ENCODE data around the gene CH25H.
"Not testable (repeated sequence)": the region's sequence is repeated elsewhere in the genome, so short reads cannot be mapped to it uniquely, and the experiment has no call there.

Gene CH25H

DNA sequence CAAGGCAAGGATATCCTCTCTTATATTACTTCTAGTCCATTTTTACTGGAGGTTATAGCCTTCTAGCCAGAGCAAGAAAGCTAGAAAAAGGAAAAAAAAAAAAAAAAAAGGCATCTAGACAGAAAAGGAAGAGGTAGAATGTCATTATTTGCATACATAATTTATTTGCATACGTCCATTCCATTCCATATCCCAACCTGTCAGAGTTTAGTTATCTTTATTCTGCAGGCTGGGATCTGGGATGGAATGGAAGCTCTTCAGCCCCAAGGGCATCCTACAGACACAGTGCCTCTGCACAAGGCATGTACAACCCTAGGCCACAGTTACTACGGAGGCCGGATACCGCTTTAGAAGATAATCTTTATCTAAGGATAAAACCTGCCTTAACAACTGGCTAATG, 9.6 kb downstream of the CH25H start:
- no peak for DNase-seq (ENCODE audit: low read depth in 2 of 2)

DNA sequence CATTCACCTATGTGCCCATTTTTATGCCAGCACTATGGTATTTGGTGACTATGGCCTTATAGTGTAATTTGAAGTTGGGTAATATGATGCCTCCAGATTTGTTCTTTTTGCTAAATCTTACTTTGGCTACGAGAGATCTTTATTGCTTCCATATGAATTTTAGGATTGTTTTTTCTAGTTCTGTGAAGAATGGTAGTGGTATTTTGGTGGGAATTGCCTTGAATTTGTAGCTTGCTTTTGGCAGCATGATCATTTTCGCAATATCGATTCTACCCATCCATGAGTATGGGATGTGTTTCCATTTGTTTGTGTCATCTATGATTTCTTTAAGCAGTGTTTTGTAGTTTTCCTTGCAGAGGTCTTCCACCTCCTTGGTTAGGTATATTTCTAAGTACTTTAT, 15.8 kb downstream of the CH25H start:
- DNase-seq (ENCODE audit: low read depth in 2 of 2), result not testable (repeated sequence)

DNA sequence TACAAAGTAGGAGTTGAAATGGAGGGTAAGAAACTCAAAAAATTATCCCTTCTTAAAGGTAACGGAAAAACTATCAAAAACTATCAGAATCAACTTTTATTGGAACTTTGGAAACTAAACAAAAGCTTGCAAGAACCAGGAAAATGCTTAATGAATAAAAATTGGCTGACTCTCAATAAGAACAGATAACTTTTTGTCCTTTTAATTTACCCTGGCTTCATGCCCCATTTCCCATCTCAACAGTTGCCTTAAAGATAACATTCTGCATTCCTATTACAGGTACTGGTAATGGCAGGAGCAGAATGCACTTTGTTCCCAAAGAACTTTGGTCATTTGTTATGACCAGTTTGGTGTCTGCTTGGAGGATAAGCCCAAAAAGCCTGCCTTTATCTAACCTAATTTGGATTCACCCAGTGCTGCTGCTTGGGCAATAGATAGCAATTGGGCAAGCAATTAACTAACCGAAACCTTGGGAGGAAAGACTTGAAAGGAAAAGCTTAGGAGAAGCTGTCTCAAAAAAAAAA, 17.8 kb downstream of the CH25H start:
- DNase-seq (ENCODE audit: low read depth in 2 of 2), result no peak

DNA sequence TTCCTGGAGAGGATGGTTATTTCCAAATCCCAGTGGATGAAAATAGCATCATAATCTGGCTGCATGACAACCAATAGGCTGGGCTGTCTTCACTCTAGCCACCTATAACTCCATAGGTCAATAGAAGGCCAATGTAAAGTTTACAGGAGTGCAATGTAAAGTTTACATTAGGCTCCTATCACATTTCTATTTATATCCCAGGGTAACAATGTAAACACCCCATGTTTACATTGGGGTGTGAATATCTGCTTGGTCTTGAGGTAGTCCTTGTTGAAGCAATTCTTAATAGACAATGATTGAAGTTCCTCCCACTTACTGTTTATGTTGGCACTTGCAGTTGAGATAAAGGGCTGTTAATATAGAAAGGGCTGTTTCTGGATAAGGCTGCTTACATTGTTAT, 21.5 kb downstream of the CH25H start:
- DNase-seq (ENCODE audit: low read depth in 2 of 2), result no peak

DNA sequence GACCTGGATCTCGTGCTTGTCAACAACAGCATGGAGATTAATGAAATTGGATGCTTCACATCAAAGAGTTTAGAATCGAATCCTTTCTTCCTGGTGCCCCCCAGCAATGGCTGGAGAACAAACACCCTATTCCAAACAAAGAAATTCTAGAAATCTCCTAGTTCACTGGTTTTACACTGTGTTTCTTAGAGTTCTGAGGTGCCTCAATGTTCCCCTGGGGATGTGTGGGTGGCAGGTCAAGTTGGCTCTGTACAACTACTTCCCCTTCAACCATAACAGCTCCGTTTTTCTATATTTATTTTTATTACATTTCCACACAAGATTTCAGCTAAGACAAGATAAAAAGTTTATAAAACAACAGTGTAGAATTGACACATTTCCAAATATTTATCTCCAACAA, 22.5 kb downstream of the CH25H start:
- no peak for DNase-seq (ENCODE audit: low read depth in 2 of 2)

DNA sequence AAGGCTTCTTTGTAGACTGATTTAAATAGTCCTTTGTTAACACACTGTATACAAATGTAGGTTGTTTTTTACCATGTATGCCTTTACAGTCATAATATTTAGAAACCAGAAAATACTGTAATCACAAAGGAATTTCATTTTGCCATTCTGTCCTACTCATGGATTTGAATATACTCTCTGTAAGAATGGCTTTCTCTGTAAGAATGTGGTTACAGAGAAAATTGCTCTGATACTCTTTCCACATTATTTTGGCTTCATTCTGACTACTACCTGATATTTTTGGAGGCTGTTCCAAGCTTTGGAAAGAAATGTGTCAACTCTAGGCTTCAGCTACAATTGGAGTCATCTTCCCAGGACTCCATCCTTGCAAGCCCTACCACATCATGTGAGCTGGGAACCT, 23.5 kb downstream of the CH25H start:
- no peak for DNase-seq (ENCODE audit: low read depth in 2 of 2)

DNA sequence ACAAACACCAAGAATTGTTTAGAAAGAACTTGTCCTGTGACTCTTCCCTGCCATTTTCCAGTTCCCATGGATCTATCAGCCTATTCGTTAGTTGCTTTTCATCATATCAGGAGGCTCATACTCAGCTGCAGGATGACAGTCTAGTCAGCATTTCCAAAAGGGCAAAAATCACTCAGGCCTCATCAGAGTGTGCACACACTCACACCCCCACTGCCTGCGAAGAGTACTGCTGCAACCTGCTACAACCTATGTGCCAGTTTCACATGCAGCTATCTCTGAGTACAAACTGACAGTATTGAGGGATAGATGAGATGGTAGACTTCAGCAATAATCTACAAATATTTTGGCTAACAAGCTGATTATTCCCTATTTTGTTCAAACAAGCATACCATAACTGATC, 24.2 kb downstream of the CH25H start:
- no peak for DNase-seq (ENCODE audit: low read depth in 2 of 2)

DNA sequence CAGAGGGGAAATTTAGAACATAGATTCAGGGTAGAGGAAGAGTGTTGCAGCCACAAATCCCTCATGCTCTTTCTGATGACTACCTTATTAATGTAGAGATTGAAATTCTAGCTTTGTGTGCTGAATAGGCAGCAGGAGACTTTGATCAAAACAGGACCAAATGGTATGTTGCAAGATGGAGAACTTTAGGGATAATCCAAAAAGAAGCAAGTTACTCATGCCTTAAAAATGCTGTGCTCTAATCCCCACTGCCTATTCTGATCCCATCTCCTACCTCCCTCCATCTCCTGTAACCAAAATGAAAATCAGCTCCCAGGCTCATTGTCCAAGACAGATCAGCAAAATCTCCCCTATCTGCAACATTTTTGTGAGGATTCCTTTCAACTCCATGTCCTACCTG, 31.3 kb downstream of the CH25H start:
- DNase-seq (ENCODE audit: low read depth in 2 of 2), result no peak

DNA sequence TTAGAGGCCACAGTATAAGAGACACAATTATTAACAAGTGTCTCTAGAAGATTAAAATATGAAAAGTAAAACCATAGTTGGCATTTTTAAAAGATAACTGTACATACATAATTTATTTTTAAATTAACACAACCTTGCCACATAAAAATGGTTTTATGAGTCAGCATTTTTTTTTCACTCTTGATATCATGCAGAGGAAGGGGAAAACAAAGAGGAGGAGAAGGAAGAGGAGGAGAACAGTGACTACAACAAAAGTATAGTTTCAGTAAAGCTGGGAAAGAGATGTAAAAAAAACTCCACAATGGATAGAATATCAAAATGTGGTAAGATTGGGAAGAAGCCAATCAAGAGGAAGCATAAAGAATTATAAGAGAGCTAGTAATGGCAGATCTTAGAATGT, 34.0 kb downstream of the CH25H start:
- no peak for DNase-seq (ENCODE audit: low read depth in 2 of 2)

DNA sequence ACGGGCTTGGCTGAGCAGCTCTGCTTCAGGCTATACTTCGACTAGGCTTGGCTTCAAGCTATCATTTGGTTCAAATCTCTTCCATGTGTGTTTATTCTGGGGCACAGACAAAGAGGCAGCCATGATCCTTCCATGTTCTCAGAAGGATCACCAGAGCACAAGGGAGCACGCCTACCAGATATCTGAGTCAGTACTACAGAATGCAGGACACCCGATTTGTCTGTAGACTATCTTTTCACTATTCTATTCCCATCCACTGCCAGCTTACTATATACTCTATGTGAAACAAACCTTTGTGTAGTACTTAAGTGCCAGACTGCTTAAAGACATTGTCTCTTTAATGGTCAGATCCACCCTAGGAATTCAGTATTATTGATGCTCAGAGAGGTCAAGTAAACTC, 35.1 kb downstream of the CH25H start:
- no peak for DNase-seq (ENCODE audit: low read depth in 2 of 2)

DNA sequence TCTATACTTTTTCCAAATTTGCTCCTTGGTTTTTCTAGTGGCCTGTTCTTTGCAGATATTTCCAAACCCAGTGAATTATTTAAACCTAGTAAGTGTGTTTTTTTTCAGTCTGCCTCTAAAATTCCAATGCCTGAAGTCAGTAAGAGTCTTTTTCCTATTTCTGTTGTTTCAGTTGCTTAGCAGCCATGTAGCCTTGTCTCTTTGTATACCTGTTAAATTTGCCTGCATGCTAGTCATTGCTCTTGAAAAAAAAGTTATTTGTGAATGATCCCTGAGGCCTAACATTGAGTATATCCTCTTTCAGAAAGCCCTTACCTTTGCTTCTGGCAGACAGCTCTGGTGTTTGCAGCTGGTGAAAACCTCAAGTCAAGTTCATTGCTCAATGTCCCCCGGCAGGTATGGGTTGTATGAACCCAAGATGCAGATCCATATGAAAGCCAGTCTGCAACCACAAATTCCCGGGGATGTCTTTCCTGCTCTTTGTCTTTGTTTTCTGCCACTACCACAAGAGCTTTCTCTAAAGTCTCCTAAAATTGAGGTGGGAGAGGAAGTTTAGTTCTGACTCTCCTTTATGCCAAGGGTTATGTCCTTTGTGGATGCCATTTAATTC, 35.7 kb downstream of the CH25H start:
- no peak for DNase-seq (ENCODE audit: low read depth in 2 of 2)

DNA sequence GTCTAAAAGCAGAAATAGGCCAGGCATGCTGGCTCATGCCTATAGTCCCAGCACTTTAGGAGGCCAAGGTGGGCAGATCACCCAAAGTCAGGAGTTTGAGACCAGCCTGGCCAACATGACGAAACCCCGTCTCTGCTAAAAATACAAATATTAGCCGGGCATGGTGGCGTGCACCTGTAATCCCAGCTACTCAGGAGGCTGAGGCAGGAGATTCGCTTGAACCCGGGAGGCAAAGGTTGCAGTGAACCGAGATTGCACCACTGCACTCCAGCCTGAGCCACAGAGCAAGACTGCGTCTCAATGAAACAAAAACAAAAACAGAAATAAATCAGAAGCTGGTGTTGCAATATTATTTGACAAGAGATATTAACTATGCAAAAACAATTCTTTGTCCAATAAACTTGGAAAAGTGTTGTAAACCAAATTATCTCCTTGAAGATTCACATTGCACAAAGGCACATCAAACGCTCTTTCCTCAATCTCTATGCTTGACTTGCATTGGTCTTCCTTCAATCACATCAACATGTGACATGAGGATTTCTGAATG, 38.7 kb downstream of the CH25H start:
- not testable (repeated sequence) for DNase-seq (ENCODE audit: low read depth in 2 of 2)

DNA sequence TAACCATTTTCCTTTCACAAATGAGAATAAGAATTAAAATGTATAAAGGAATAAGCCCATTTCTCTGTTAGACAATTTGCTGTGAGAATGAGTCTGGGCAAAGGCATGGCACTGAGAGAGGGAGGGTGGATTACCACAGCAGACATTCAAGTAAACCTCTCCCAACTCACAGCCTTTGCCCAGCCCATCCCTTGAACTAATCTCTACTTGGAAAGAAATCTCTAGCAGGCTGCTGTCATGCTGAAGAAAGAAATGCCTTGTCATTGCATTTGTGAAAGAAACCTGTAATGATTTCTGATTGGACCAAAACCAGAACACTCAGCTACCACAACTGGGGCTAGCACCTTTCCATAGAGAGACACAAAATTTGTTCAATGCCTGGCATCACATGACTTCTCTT, 39.2 kb downstream of the CH25H start:
- DNase-seq (ENCODE audit: low read depth in 2 of 2), result no peak

DNA sequence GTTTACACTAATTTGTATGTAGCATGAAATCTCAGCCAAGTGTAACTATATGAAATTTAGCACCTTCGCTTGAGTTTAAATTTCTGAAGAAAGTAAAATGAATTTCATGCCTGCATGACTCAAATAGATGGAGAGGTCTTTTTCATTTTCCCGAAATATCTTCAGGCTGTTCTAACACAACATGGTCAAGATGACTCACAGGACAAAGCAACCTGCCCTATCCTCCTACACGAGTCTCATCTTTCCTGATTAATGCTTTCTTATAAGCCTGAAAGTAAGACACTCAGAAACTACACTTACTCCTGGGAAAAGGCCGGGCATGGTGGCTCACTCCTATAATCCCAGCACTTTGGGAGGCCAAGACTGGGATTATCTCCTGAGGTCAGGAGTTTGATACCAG, 41.2 kb downstream of the CH25H start:
- no peak for DNase-seq (ENCODE audit: low read depth in 2 of 2)

DNA sequence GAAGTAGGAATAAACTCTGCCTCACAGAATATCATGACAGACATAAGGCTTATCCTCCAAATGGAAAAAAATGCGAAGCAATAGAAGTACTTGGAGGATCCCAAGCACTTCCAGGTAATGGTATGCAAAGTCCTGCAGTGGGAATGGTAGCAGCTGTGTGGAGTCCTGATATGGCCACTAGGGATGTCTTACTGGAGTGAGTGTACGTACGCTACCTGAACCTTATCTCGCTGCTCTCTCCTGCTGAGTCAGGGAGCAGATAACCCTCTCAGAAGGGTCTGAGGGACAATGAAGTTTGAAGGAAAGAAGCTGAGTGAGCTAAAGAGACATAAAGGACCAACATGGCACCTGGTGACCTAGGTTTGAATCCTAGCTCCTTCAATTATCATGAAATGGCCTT, 42.2 kb downstream of the CH25H start:
- DNase-seq (ENCODE audit: low read depth in 2 of 2), result no peak

DNA sequence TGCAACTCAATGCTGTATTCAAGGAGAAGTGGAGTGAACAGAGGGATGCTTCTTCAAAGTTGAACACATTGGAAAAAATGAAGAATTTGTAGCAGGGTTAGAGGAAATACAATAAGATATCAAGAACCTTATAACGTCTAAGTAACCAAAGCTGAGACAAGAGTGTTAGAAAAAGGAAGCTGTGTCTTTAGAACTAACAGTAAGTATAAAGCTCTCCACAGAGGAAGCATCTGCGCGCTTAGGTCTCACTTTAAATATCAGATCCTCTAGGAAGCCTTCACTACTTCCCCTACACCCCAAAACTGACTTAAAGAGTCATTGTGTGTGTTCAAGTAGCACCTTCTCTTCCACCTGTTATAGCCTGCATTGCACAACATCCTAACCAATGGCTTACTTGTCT, 43.0 kb downstream of the CH25H start:
- DNase-seq (ENCODE audit: low read depth in 2 of 2), result no peak

DNA sequence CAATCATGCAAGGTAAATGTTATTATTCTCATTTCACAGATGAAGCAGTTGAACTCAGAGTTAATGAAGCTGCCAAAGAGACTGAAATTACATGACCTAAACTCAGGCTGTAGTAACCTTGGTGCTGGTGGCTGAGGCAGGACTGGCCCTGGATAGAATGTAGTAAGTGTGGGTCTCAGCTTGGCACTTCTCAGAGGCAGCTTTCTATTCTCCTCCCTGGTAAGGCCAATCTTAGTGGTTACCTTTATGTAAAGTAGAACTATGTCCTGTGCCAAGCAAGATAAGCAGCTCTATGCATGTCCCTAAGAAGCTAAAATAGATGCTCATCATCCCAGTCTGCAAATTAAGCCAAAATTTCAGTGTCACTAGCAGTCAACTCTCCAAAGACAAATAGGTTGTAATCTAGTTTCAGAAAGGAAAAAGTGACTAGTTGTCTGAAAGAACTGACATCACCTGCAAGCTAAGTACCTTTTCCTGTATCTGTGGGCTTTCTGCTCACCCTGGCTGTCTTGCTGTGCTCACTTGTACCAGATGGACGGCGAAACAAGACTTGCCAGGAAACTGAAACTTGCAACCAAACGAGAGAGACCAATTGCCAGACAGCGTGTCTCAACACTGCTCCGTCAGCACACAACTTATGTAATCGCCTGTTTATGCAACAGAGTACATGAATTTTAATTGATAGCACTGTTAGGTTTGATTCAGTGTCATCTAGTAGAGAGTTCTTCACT, 43.7 kb downstream of the CH25H start:
- DNase-seq (ENCODE audit: low read depth in 2 of 2), result peak; percentile 34 to 37

DNA sequence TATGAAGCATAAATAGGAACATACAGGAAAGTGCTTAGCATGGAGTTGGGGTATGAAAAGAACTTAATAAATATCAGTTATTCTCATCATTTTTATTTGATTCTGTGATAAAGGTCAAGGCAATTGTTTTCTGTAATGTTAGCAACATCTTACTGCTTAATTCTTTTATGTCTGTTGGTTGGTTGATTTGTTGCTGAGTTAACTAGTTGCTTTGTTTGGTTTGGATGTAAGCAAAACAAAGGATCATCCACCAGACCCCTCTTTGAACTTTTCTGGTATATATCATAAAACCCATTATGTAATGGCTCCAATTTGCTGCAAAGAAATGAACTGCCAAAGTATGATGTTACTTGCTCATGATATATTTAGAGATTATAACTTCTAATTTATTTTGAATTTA, 44.5 kb downstream of the CH25H start:
- DNase-seq (ENCODE audit: low read depth in 2 of 2), result no peak

DNA sequence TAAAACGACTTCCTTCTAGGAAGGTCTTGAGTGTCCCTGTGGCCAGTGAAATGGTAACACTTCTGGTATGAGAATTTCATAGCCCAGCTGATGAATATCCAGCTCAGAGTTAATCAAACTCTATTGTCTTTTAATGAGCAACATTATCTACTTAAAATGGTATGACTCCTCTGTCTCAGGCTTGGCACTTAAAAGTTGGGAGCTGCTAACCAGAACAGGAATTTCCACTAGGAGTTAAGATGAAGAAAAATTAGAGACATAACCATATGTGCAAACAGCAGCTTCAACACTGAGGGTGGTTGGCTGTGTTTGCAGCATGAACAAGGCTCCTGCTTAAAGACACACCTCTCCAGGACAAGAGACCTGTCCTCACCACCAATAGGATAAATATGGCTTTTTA, 46.8 kb downstream of the CH25H start:
- no peak for DNase-seq (ENCODE audit: low read depth in 2 of 2)

DNA sequence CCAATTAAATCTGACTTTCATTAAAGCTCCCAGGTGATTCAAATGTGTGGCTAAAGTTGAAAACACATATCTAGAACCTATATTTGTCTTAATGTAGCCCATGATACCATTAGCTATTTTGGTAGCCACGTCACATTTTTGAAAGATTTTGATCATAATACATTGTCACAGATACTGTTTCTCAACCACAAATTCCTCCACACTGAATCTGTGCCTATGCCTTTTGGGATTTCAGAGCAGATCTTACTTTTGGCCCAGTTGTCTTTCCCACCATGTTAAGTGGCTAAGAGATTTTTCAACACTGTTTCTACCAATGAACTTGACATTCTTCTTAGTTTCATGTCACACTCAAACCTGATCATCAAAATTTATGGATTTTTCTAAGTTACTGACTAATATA, 47.4 kb downstream of the CH25H start:
- DNase-seq (ENCODE audit: low read depth in 2 of 2), result no peak

DNA sequence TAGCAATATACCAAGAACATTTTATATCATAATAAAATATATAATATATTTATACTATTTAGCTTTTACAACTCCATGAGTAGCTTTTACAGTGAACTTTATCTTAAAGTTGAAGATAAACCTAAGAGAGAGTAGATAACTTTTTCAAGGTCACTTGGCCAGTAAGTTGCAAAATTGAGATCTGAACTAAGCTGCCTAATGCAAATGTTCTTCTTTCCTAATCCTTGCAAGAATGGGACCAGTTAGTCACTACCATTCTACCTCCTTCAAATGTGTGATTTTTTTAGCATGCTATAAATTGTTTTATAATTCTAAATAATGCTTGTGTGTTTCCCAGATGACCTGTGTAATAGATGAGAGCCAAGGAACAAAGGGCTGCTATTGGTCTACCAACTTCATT, 47.8 kb downstream of the CH25H start:
- no peak for DNase-seq (ENCODE audit: low read depth in 2 of 2)

DNA sequence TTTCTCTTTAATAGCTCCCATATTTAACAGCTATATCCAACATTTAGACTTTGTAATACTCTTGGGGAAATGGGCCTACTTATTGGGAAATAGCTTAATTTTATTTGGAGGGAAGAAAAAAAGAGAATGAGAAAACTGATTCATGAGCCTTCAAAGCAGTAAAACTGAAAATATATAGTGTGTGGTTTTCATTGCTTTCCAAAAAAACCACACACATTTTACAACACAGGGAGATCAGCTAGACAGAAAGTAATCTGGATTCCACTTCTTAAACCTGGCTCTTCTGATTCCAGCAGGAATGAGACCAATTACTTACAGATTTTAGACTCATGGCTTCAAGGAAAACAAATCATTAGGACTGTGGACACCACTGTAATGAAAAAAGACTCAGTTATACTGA, 48.7 kb downstream of the CH25H start:
- no peak for DNase-seq (ENCODE audit: low read depth in 2 of 2)

DNA sequence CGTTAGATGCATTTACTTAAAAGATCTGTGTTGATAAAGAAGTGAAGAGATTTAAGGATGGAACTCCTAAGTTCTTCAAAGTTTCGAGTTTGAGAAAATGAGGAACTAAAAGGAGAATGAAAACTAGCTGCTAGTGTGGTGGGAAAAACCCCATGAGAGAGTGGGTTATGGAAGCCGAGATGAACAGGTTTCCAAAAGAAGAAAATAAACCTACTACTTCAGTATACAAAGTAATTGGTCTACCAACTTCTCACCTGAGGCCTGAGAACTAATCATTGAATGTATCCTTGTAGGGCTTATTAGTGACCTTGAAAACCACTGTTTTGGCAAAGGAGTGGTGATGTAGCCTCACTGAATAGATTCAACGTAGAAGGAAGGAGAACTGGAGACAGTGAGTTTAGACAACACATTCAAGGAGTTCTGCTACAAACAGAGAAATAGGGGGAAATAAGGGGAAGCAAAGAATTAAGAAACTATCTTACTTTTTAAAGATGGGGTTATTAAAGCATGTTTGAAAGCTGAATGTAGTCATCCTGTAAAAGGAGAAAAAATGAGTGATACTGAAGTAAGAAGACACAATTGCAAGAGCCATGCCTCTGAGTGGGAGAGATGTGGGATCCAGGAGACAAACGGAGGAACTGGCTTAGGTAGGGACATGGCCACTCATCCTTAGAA, 50.8 kb downstream of the CH25H start:
- DNase-seq (ENCODE audit: low read depth in 2 of 2), result no peak
